ENCODE measurements around the gene GPI.

- TF ChIP-seq CTCF (IDR thresholded peaks at IDR 0.05) = no peak
- no peak for TF ChIP-seq POLR2AphosphoS5 (IDR thresholded peaks at IDR 0.05)
- no peak for TF ChIP-seq EP300 (IDR thresholded peaks at IDR 0.05)
- no peak for TF ChIP-seq POLR2A (IDR thresholded peaks at IDR 0.05)
Measured at GRCh38 chr19:34380639-34381241, 15.7 kb downstream of the GPI start.

Measured in upper lobe of left lung (tissue), 4 donors.